GM12891 (cell line): ENCODE data around the gene MAP7D1.

ENCODE experiments used
- POLR2A ChIP-seq: IDR thresholded peaks from 2 replicates; pipeline ENCODE4 v1.6.1; 2011; ENCODE audit warnings: low read depth, low read length, control low read depth
- POLR2AphosphoS5 ChIP-seq: IDR thresholded peaks from 2 replicates; pipeline ENCODE4 v1.6.1; 2011; ENCODE audit warnings: low read depth, low read length, control low read depth
- TAF1 ChIP-seq: IDR thresholded peaks from 2 replicates; pipeline ENCODE4 v1.6.1; 2011; ENCODE audit warnings: low read depth, low read length, control low read depth

DNA sequence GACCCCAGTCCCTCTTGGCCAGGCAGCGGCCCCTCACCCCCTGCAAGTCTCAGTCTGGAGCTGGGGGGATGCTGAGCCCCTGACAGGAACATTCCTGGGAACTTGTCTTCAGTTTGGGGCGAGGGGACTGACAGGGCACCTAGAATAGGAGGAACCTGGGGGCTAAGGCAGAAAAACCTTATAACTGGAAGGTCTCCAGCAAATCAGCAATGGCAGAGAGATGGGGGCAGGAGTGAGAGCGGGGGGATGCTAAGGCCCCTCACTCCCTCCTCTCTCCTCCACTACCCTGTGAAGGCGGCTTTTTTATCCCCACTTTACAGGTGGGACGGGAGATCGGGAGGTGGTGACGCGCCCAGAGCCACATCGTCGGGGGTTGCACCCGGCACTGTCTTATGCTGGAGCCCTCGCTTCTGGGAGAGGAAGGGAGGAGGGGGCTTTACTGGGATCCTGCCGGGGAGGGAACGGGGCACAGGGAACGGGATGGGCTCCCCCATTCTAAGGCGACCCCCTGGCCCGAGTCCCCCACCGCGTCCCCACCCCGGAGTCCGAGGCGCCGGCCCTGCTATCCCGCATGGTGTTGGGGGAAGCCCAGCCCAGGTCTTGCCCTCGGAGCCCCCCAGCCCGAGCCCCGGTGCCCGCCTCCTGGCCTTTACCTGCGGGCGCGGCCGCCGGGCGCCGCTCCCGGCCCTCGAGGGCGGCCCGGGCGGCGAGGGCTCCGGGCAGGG lies 31.4 kb upstream of the MAP7D1 start:
- TF ChIP-seq POLR2A (no peak), POLR2AphosphoS5 (no peak), TAF1 (no peak)
